22Rv1 (cell line): Measurements from ENCODE around the gene CCDC127.
"Not testable (repeated sequence)": the region's sequence is repeated elsewhere in the genome, so short reads cannot be mapped to it uniquely, and the experiment has no call there.

Experiments used
- ZFX ChIP-seq: fragments of 450-650 bp; IDR thresholded peaks from 2 replicates; pipeline ENCODE4 v1.6.1; 2017; ENCODE audit warnings: antibody characterized with exemption, borderline replicate concordance
- TF ChIP-seq, protein P1 (sequence below): fragments of 450-650 bp; IDR thresholded peaks from 2 replicates; pipeline ENCODE4 v1.5.1; 2017; ENCODE audit warnings: mild to moderate bottlenecking

GRCh38 chr5:245717-246116 lies 27.8 kb upstream of the CCDC127 start:
- TF ChIP-seq, protein P1, sequence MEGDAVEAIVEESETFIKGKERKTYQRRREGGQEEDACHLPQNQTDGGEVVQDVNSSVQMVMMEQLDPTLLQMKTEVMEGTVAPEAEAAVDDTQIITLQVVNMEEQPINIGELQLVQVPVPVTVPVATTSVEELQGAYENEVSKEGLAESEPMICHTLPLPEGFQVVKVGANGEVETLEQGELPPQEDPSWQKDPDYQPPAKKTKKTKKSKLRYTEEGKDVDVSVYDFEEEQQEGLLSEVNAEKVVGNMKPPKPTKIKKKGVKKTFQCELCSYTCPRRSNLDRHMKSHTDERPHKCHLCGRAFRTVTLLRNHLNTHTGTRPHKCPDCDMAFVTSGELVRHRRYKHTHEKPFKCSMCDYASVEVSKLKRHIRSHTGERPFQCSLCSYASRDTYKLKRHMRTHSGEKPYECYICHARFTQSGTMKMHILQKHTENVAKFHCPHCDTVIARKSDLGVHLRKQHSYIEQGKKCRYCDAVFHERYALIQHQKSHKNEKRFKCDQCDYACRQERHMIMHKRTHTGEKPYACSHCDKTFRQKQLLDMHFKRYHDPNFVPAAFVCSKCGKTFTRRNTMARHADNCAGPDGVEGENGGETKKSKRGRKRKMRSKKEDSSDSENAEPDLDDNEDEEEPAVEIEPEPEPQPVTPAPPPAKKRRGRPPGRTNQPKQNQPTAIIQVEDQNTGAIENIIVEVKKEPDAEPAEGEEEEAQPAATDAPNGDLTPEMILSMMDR, result not testable (repeated sequence)
- not testable (repeated sequence) for TF ChIP-seq ZFX
